ENCODE measurements around the gene CECR2. TPM values are rescaled to one million over a fixed set of nuclear protein-coding genes. Genes with fewer than 3 reads are reported as not detected.
A peak's percentile ranks its signal among the peaks of the same experiment; 100 is the strongest.
"Not testable (repeated sequence)": the region's sequence is repeated elsewhere in the genome, so short reads cannot be mapped to it uniquely, and the experiment has no call there.

Gene CECR2
- total RNA-seq, 1 experiment from 2014 or later, result not detected

GRCh38 chr22:17512960-17513359 is 143.7 kb downstream of the CECR2 start:
- DNase-seq (ENCODE audit: low spot score), result no peak

- DNase-seq (ENCODE audit: low spot score), result no peak
Observed at GRCh38 chr22:17513612-17514011, 144.4 kb downstream of the CECR2 start.

DNA sequence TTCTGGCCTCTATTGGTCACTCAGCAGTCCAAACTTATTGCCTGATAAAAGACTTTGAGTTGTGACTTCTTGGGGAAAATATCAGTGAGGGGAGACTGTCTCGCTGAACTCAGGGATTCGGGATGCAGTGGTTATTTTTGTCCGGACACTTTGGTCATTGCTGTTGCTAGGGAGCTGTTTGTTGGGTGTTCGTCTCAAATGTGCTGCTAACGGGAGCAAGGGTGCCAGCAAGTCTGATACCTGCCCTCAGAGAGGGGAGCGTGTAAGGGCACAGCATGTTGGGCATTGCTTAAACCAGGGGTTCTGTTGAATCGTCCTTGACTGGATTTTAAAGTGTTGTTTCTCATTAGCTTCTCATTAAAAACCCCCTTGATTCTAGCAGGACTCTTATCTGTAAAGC is 144.8 kb downstream of the CECR2 start:
- DNase-seq (ENCODE audit: low spot score), result no peak

DNA sequence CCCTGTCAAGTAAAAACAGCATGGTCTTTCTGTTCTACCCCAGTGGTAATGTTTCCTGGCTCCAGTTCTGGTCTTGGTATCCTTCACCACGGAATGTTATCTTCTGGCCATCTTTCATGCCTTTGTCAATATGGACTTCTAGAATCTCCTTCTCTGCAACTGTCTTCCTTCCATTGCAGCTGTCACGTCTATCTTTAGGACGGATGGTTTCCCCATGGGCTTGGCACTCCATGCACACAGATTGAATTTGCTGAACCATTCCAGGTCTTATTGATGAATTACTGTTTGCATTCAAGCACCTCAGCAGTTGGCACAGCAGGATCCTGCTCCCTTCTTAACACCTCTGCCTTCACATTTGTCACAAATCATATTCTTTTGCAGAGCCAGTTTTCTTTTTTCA is 149.1 kb downstream of the CECR2 start:
- no peak for DNase-seq (ENCODE audit: low spot score)

- not testable (repeated sequence) for DNase-seq (ENCODE audit: low spot score)
Observed at GRCh38 chr22:17521971-17522370, 152.7 kb downstream of the CECR2 start.

DNA sequence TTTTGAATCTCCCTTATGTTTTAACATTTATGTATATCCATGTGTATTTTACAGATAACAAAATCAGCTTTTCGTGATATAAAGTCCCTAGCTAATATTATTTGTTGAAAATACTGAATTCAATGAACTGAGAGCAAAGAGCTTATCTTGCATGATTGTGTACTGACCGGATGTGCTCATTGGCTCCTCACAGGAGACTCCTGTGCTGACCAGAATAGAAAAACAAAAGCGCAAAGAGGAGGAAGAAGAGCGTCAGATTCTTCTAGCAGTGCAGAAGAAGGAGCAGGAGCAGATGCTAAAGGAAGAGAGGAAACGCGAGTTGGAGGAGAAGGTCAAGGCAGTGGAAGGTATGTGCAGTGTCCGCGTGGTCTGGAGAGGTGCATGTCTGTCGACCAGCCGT is 154.7 kb downstream of the CECR2 start:
- no peak for DNase-seq (ENCODE audit: low spot score)

GRCh38 chr22:17536269-17536668 is 167.0 kb downstream of the CECR2 start:
- DNase-seq (ENCODE audit: low spot score), result peak; percentile 33

- no peak for DNase-seq (ENCODE audit: low spot score)
Observed at GRCh38 chr22:17537155-17537554, 167.9 kb downstream of the CECR2 start.

DNA sequence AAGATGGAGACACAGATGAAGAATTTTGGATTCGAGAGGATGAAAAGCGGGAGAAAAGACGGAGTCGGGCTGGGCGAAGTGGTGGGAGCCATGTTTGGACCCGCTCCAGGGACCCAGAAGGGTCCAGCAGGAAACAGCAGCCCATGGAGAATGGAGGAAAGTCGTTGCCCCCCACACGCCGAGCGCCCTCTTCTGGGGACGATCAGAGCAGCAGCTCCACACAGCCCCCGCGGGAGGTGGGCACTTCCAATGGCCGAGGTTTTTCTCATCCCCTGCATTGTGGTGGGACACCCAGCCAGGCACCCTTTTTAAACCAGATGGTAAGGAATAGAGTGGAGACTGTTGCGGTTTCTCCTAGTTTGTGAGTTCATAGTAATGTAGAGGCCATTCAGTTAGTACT is 171.2 kb downstream of the CECR2 start:
- DNase-seq (ENCODE audit: low spot score), result no peak

GRCh38 chr22:17541476-17541875 is 172.2 kb downstream of the CECR2 start:
- DNase-seq (ENCODE audit: low spot score), result no peak

DNA sequence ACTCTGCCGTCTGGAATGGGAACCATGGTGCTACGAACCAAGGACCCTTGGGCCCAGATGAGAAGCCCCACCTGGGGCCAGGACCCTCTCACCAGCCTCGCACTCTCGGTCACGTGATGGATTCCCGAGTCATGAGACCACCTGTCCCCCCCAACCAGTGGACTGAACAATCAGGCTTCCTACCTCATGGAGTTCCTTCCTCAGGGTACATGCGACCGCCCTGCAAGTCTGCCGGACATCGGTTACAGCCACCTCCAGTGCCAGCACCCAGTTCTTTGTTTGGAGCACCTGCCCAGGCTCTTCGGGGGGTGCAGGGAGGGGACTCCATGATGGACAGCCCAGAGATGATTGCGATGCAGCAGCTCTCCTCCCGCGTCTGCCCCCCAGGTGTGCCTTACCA is 173.2 kb downstream of the CECR2 start:
- DNase-seq (ENCODE audit: low spot score), result no peak

- no peak for DNase-seq (ENCODE audit: low spot score)
Observed at GRCh38 chr22:17548010-17548755, 178.9 kb downstream of the CECR2 start.

GRCh38 chr22:17548756-17549035 is 179.4 kb downstream of the CECR2 start:
- DNase-seq (ENCODE audit: low spot score), result no peak

DNA sequence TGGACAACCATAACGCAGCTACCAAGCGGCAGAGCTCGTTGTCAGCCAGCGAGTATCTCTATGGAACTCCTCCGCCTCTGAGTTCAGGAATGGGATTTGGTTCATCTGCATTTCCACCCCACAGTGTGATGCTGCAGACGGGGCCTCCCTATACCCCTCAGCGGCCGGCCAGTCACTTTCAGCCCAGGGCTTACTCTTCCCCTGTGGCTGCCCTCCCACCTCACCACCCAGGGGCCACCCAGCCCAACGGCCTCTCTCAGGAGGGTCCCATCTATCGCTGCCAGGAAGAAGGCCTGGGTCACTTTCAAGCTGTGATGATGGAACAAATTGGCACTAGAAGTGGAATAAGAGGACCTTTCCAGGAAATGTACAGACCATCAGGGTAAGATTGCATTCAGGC is 179.9 kb downstream of the CECR2 start:
- DNase-seq (ENCODE audit: low spot score), result no peak

GRCh38 chr22:17549655-17550054 is 180.4 kb downstream of the CECR2 start:
- DNase-seq (ENCODE audit: low spot score), result no peak

DNA sequence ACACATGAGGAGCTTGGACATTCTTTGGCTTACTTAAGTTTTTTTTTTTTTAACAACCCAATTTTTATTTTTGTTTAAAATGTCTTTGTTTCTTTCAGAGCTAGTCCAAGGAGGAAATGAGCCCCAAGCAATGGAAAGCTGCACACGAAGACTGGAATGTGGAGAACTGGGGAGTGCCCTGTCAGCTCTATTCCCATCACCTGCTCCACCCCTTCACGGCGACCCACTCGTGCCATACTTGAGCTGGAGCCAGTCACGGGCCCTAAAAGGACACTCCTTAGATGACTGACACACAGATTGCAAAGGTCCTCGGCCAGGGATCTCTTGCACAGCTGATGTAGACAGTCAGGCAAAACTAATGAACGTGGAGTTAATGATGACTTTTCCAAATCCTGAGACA is 183.5 kb downstream of the CECR2 start:
- no peak for DNase-seq (ENCODE audit: low spot score)

GRCh38 chr22:17554814-17555213 is 185.6 kb downstream of the CECR2 start:
- DNase-seq (ENCODE audit: low spot score), result no peak

DNA sequence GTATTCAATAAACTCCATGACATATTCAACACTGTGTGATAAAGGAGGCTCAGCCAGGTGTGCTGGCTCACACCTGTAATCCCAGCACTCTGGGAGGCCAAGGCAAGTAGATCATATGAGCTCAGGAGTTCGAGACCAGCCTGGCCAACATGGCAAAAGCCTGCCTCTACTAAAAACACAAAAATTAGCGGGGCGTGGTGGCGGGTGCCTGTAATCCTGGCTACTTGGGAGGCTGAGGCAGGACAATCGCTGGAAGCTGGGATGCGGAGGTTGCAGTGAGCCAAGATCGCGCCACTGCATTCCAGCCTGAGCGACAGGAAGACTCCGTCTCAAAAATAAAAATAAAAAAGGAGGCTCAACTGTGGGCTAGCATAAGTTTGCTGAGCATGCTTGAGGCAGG is 189.9 kb downstream of the CECR2 start:
- no peak for DNase-seq (ENCODE audit: low spot score)

DNA sequence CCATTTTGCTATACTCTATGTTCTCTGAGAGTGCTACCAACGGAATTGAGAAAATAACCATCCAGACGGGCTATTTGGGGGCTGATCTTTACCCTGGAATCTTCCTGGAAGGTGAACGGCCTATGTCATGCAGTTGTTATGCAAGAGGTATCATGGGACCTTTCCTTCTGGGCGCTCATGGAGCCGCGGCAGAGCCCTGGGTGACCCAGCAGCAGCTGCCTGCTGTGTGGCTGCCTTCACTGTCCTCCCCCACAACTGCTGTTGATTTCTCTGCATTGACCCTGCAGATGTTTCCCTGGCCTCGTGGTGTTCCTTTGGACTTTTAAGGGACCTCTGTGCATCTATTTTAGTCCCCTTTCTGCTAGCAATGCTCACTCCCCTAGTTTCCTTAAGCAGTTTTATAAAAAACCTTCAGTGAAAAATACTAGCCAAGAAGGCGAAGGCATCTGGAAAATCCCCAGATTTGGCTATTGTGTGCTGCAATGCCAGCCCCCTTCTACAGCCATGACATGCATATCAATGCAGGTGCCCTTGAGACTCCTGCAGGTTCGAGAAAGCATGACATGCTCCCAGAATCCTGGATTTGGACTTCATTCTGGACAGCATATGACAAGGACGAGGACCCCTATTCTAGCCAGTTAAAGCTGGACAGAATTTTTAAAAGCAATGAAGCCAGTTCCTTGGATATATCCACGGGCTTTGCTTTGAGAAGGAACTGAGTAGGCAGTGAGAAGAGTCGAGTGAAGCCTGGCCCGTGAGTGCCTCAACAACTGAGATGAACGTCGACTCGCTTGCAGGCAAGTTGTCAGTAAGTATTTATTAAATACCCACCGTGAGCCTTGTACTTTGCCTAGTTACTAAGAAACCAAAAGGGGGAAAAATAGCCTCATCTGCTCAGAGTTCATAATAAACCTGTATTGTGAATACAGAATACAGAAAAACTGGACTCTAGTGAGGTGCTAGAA is 193.9 kb downstream of the CECR2 start, which contains the start of gene SLC25A18:
Gene SLC25A18 (plus strand): TSS at position 593 of the 965 bp plus-strand sequence. CDS start 16,447 bp downstream, outside the sequence.
- no peak for DNase-seq (ENCODE audit: low spot score)

DNA sequence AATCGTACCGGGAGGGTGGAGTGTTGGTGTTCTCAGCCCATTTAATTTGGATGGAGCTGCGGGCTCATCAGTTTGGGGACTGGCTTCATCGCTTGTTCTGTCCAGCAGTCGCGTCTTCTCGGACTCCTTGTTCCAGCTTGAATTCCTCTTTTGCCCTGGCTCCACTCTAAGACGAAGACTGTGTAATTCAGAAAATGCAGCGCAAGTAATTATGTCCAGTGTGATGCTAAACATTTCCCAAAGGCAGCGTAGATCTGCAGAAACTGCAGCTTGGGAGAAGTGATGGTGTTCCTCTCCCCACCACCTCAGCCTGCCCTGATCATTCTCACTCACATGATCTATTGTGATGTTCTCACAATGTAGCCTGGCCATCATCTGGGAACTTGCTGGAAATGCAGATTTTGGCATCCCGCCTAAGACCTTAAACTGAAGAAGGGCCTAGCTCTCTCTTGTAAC is 194.7 kb downstream of the CECR2 start:
- no peak for DNase-seq (ENCODE audit: low spot score)

DNA sequence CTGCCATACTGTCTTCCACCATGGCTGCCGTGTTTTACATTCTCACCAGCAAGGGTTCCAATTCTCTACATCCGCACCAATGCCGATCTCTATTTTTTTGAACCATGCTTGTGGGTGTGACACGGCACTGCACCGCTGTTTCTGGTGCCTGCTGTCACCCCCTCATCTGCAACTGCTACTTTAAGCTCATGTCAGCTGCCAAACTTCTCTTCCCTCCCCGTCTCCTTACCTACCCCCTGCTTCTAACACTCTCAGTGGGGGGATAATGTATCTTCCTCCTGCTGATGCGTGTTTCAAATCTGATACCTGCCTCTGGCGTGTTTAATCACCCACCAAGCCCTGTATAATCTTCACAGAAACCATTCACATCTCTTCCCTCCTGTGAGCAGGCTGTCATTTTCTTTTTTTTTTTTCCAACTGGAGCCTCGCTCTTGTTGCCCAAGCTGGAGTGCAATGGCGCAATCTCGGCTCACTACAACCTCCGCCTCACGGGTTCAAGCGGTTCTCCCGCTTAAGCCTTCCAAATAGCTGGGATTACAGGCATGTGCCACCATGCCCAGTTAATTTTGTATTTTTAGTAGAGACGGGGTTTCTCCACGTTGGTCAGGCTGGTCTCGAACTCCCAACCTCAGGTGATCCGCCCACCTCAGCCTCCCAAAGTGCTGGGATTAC is 196.9 kb downstream of the CECR2 start:
- DNase-seq (ENCODE audit: low spot score), result not testable (repeated sequence)

DNA sequence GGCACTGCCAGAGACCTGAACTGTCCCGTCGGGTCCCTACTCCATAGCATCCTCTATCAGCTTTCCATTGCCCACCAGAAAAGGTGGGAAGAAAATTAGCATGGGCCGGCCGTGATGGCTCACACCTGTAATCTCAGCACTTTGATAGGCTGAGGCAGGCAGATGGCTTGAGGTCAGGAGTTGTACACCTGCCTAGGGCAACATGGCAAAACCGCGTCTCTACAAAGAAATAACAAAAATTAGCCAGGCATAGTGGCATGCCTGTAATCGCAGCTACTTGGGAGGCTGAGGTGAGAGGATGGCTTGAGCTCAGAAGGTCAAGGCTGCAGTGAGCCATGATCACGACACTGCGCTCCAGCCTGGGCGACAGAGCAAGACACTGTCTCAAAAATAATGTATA is 197.5 kb downstream of the CECR2 start:
- DNase-seq (ENCODE audit: low spot score), result no peak
